ENCODE results near the gene SCAF8. TPM values are rescaled to one million over a fixed set of nuclear protein-coding genes. Genes with fewer than 3 reads are reported as not detected.
"Not testable (repeated sequence)": the region's sequence is repeated elsewhere in the genome, so short reads cannot be mapped to it uniquely, and the experiment has no call there.

SCAF8 gene
- total RNA-seq, 1 donor from 2014 or later, result 54.9 TPM

DNA sequence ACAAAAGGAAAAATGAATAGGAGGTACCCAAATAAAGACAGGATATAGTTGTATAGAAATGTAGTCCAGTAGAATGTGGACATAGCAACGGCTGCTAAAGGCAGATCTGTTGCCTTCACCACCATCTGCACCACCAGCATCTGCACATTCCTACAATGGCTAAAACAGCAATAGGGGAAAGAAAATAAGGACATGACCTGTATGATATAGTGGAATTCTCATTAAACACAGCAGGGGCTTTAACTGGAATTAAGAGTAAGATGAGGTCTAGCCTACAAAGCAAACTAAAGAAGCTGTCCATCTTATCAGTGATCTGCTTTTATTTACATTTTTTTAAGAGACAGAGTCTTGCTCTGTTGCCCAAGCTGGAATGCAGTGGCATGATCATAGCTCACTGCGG lies 26.8 kb upstream of the SCAF8 start:
- peaks cover 3% of the 10 kb centered on the region for H3K9me3 Mint-ChIP-seq (ENCODE audit: unreplicated experiment)
- no peak for TF ChIP-seq CTCF (IDR thresholded peaks at IDR 0.05; ENCODE audit: partially characterized antibody, unreplicated experiment)

DNA sequence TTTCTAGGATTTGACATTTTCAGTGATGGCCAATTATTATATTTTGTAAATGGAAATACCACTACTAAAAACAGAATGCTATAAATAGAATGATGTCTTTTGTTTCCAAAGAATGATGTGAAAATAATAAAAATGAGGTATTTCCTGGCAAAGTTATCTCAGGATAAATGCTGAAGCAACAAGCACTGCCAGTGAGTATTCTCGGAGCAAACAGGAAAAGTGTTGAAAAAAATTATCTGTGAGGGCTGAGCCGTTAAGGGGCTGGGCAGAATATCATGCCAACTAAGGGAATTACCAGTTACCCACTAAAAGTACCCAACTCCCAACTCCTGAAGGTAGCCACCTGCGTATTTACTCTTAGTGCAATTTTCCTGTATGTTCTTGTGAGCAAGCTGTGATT lies 23.6 kb upstream of the SCAF8 start:
- TF ChIP-seq CTCF (IDR thresholded peaks at IDR 0.05; ENCODE audit: partially characterized antibody, unreplicated experiment), result no peak
- Mint-ChIP-seq H3K27ac (ENCODE audit: unreplicated experiment) (no peak overlapping the region), H3K4me3 (ENCODE audit: unreplicated experiment) (no peak overlapping the region), H3K36me3 (ENCODE audit: unreplicated experiment) (no peaks in the 10 kb centered on the region), H3K9me3 (ENCODE audit: unreplicated experiment) (peaks cover 3% of the 10 kb centered on the region), H3K27me3 (ENCODE audit: unreplicated experiment) (peaks cover 11% of the 10 kb centered on the region), H3K4me1 (ENCODE audit: low read depth, unreplicated experiment) (no peaks in the 10 kb centered on the region)
- DNase-seq, result no peak

More for the DNA sequence above, 26.8 kb upstream of the SCAF8 start:
- H3K27ac Mint-ChIP-seq (ENCODE audit: unreplicated experiment), result no peak overlapping the region
- no peak for DNase-seq
- H3K27me3 Mint-ChIP-seq (ENCODE audit: unreplicated experiment), result peaks cover 9% of the 10 kb centered on the region
- no peaks in the 10 kb centered on the region for H3K4me1 Mint-ChIP-seq (ENCODE audit: low read depth, unreplicated experiment)
- no peaks in the 10 kb centered on the region for H3K36me3 Mint-ChIP-seq (ENCODE audit: unreplicated experiment)
- H3K4me3 Mint-ChIP-seq (ENCODE audit: unreplicated experiment), result no peak overlapping the region

- Mint-ChIP-seq H3K9me3 (ENCODE audit: unreplicated experiment) (peaks cover 3% of the 10 kb centered on the region), H3K27me3 (ENCODE audit: unreplicated experiment) (peaks cover 9% of the 10 kb centered on the region), H3K36me3 (ENCODE audit: unreplicated experiment) (no peaks in the 10 kb centered on the region), H3K27ac (ENCODE audit: unreplicated experiment) (no peak overlapping the region), H3K4me1 (ENCODE audit: low read depth, unreplicated experiment) (no peaks in the 10 kb centered on the region), H3K4me3 (ENCODE audit: unreplicated experiment) (no peak overlapping the region)
- DNase-seq, result no peak
- TF ChIP-seq CTCF (IDR thresholded peaks at IDR 0.05; ENCODE audit: partially characterized antibody, unreplicated experiment), result no peak
Measured at GRCh38 chr6:154710689-154711088, 22.5 kb upstream of the SCAF8 start.

GRCh38 chr6:154715446-154715845 lies 17.8 kb upstream of the SCAF8 start:
- no peak overlapping the region for H3K4me3 Mint-ChIP-seq (ENCODE audit: unreplicated experiment)
- no peaks in the 10 kb centered on the region for H3K4me1 Mint-ChIP-seq (ENCODE audit: low read depth, unreplicated experiment)
- DNase-seq, result no peak
- H3K27ac Mint-ChIP-seq (ENCODE audit: unreplicated experiment), result no peak overlapping the region
- no peaks in the 10 kb centered on the region for H3K9me3 Mint-ChIP-seq (ENCODE audit: unreplicated experiment)
- no peak for TF ChIP-seq CTCF (IDR thresholded peaks at IDR 0.05; ENCODE audit: partially characterized antibody, unreplicated experiment)
- H3K36me3 Mint-ChIP-seq (ENCODE audit: unreplicated experiment), result peaks cover 10% of the 10 kb centered on the region
- peaks cover 2% of the 10 kb centered on the region for H3K27me3 Mint-ChIP-seq (ENCODE audit: unreplicated experiment)

- H3K36me3 Mint-ChIP-seq (ENCODE audit: unreplicated experiment), result peaks cover 11% of the 10 kb centered on the region
- not testable (repeated sequence) for H3K4me3 Mint-ChIP-seq (ENCODE audit: unreplicated experiment); H3K27me3 Mint-ChIP-seq (ENCODE audit: unreplicated experiment); H3K27ac Mint-ChIP-seq (ENCODE audit: unreplicated experiment); H3K9me3 Mint-ChIP-seq (ENCODE audit: unreplicated experiment); DNase-seq; H3K4me1 Mint-ChIP-seq (ENCODE audit: low read depth, unreplicated experiment)
Measured at GRCh38 chr6:154716350-154716749, 16.9 kb upstream of the SCAF8 start.

DNA sequence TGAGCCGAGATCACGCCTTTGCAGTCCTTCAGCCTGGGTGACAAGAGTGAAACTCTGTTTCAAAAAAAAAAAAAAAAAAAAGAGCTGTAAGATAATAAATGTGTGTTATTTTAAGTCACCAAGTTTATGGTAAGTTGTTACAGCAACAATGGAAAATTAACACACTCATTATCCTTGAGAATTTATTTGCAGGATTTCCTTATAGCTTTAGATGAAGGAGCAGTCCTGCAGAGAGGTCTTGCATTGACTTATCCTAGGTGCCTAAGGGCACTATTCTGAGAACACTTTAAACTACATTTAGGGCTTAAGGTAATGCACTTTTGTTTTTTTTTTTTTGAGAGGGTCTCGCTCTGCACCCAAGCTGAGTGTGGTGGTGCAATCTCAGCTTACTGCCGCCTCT lies 13.8 kb upstream of the SCAF8 start:
- no peak for TF ChIP-seq CTCF (IDR thresholded peaks at IDR 0.05; ENCODE audit: partially characterized antibody, unreplicated experiment)
- H3K4me3 Mint-ChIP-seq (ENCODE audit: unreplicated experiment), result no peak overlapping the region
- H3K27ac Mint-ChIP-seq (ENCODE audit: unreplicated experiment), result no peak overlapping the region
- no peaks in the 10 kb centered on the region for H3K4me1 Mint-ChIP-seq (ENCODE audit: low read depth, unreplicated experiment)
- no peak for DNase-seq
- no peaks in the 10 kb centered on the region for H3K27me3 Mint-ChIP-seq (ENCODE audit: unreplicated experiment)
- H3K36me3 Mint-ChIP-seq (ENCODE audit: unreplicated experiment), result peaks cover 15% of the 10 kb centered on the region
- H3K9me3 Mint-ChIP-seq (ENCODE audit: unreplicated experiment), result peaks cover 3% of the 10 kb centered on the region

Data from glutamatergic neuron (in vitro differentiated cells).